ENCODE data around the gene NEXN. TPM values are rescaled to one million over a fixed set of nuclear protein-coding genes. Genes with fewer than 3 reads are reported as not detected.

NEXN gene
- total RNA-seq, 1 donor from 2014 or later, result 24.5 TPM

DNA sequence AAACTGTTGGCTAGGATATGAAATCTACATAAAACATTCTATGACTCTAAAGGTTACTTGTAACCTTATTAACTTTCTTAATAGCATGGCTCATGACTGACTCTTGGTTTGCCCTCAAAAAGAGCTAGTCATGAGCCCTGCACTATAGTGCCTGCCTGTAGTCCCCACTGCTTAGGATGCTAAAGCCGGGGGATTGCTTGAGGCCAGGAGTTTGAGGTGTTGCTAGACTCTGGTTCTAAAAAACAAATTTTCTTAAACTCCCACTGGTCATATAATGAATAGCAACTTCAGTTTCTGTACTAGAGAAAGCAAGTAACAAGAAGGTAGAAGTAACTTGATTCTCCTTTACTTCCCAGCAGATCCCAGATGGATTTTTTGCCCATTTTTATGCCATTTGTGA, 15.8 kb upstream of the NEXN start:
- Histone ChIP-seq H3K4me3 (ENCODE audit: low read length in 3 of 3) (no peak overlapping the region), H3K27ac (ENCODE audit: low read depth, low read length) (no peak overlapping the region), H3K4me1 (ENCODE audit: control insufficient read depth in 3 of 3, insufficient read depth in 3 of 3, low read length in 3 of 3) (no peaks in the 10 kb centered on the region), H3K9ac (ENCODE audit: low read depth in 1 of 3, low read length in 3 of 3) (no peak overlapping the region), H3K27me3 (ENCODE audit: control insufficient read depth in 3 of 3, insufficient read depth in 3 of 3, low read length in 3 of 3) (no peaks in the 10 kb centered on the region), H3K36me3 (ENCODE audit: control insufficient read depth in 3 of 3, insufficient read depth in 3 of 3, low read length in 3 of 3) (peaks cover 0 to 5% (median 0%) of the 10 kb centered on the region in 3 donors), H3K9me3 (ENCODE audit: control insufficient read depth in 3 of 3, low read length in 3 of 3) (no peaks in the 10 kb centered on the region)

DNA sequence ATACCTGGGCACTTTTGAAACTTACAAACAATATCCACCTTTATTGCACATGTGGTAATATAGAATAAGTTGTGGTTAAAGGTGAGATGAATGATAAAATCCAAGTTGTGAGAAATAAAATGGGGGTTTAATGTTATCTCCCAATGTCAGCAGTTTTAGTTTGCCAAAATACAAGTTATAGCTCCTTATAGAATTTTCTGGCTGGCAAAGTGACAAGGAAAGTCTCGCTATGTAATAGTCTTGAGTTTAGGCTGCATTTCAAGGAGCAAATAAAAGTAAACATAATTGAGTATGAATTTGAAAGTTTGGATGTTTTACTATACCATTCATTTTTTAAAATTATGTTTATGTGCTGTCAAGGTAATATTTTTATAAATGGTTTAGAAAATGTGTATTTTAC, 15.0 kb upstream of the NEXN start:
- Histone ChIP-seq H3K4me1 (ENCODE audit: control insufficient read depth in 3 of 3, insufficient read depth in 3 of 3, low read length in 3 of 3) (no peaks in the 10 kb centered on the region), H3K27ac (ENCODE audit: low read depth, low read length) (no peak overlapping the region), H3K9ac (ENCODE audit: low read depth in 1 of 3, low read length in 3 of 3) (no peak overlapping the region), H3K27me3 (ENCODE audit: control insufficient read depth in 3 of 3, insufficient read depth in 3 of 3, low read length in 3 of 3) (no peaks in the 10 kb centered on the region), H3K9me3 (ENCODE audit: control insufficient read depth in 3 of 3, low read length in 3 of 3) (no peaks in the 10 kb centered on the region), H3K4me3 (ENCODE audit: low read length in 3 of 3) (no peak overlapping the region), H3K36me3 (ENCODE audit: control insufficient read depth in 3 of 3, insufficient read depth in 3 of 3, low read length in 3 of 3) (peaks cover 0 to under 1% (median 0%) of the 10 kb centered on the region in 3 donors)

DNA sequence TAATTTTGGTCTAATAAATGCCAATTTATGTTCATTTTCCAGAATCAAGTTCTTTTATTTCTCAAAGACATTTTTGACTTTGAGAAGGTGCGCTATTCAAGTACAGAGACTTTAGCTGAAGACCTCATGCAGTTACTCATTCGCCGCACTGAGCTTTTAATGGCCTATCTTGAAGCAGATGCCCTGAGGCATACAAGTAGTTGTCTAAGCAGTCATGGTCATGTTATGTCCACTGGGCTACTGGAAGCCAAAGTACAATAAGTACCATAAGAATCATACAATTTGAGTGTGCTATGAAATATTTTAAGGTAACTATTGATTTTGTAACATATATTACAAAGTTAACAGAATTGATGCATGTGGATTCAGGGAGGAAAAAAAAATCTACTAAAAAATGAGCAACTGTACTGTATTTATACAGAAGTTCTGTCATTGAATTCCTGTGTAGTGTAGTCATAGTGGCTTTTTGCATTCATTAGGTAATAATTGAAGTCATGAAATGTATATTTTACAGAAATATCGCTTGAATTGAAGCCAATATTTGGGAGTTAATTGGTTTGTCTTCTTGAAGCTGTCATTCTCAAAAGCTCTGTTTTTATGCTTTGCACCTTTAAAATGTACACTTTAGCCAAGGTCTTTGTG, 13.5 kb upstream of the NEXN start:
- Histone ChIP-seq H3K36me3 (ENCODE audit: control insufficient read depth in 3 of 3, insufficient read depth in 3 of 3, low read length in 3 of 3) (no peaks in the 10 kb centered on the region), H3K4me1 (ENCODE audit: control insufficient read depth in 3 of 3, insufficient read depth in 3 of 3, low read length in 3 of 3) (no peaks in the 10 kb centered on the region), H3K27me3 (ENCODE audit: control insufficient read depth in 3 of 3, insufficient read depth in 3 of 3, low read length in 3 of 3) (no peaks in the 10 kb centered on the region), H3K4me3 (ENCODE audit: low read length in 3 of 3) (no peak overlapping the region), H3K9me3 (ENCODE audit: control insufficient read depth in 3 of 3, low read length in 3 of 3) (no peaks in the 10 kb centered on the region), H3K9ac (ENCODE audit: low read depth in 1 of 3, low read length in 3 of 3) (no peak overlapping the region), H3K27ac (ENCODE audit: low read depth, low read length) (no peak overlapping the region)

DNA sequence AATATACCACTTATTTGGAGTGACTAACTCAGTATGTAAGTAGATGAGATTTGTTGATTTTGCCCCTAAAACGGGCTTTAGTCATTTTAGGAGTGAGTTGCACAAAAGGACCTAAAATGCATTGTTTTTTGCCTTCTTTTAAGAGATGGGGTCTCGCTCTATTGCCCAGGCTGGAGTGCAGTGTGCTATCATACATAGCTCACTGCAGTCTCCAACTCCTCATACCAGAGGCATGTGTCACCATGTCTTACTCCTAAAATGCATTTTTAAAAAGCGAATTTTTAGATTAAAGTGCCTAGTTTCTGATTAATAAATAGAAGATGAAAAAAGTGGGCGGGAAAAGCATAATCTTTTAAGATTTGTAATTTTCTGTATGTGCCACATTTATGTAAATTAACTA, 11.5 kb upstream of the NEXN start:
- no peak overlapping the region for H3K27ac ChIP-seq (ENCODE audit: low read depth, low read length)
- no peak overlapping the region for H3K4me3 ChIP-seq (ENCODE audit: low read length in 3 of 3)
- H3K27me3 ChIP-seq (ENCODE audit: control insufficient read depth in 3 of 3, insufficient read depth in 3 of 3, low read length in 3 of 3), result no peaks in the 10 kb centered on the region
- H3K36me3 ChIP-seq (ENCODE audit: control insufficient read depth in 3 of 3, insufficient read depth in 3 of 3, low read length in 3 of 3), result no peaks in the 10 kb centered on the region
- H3K9ac ChIP-seq (ENCODE audit: low read depth in 1 of 3, low read length in 3 of 3), result no peak overlapping the region
- no peaks in the 10 kb centered on the region for H3K4me1 ChIP-seq (ENCODE audit: control insufficient read depth in 3 of 3, insufficient read depth in 3 of 3, low read length in 3 of 3)
- H3K9me3 ChIP-seq (ENCODE audit: control insufficient read depth in 3 of 3, low read length in 3 of 3), result no peaks in the 10 kb centered on the region

DNA sequence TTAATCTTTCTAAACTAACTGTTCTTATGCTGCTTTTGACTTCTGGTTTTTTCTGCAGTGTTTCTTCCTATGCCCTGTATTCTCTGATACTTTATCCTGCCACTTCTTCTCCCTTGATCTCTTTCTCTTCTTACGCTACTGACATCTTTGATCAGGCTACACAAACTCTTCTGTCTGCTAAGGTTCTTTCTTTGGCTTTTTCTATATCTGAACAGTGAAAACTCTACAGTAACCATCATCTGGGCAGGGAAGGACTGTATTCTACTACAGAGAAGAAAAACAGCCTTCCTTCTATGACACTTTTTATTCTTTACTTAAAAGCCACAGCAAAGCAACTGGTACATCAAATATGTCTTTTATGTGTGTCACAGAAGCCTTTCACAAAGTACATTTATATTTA, 7.4 kb upstream of the NEXN start:
- H3K27ac ChIP-seq (ENCODE audit: low read depth, low read length), result no peak overlapping the region
- H3K9ac ChIP-seq (ENCODE audit: low read depth in 1 of 3, low read length in 3 of 3), result no peak overlapping the region
- no peak overlapping the region for H3K4me3 ChIP-seq (ENCODE audit: low read length in 3 of 3)
- H3K9me3 ChIP-seq (ENCODE audit: control insufficient read depth in 3 of 3, low read length in 3 of 3), result no peaks in the 10 kb centered on the region
- H3K4me1 ChIP-seq (ENCODE audit: control insufficient read depth in 3 of 3, insufficient read depth in 3 of 3, low read length in 3 of 3), result peaks cover 0 to 2% (median 0%) of the 10 kb centered on the region in 3 donors
- no peaks in the 10 kb centered on the region for H3K27me3 ChIP-seq (ENCODE audit: control insufficient read depth in 3 of 3, insufficient read depth in 3 of 3, low read length in 3 of 3)
- H3K36me3 ChIP-seq (ENCODE audit: control insufficient read depth in 3 of 3, insufficient read depth in 3 of 3, low read length in 3 of 3), result no peaks in the 10 kb centered on the region

DNA sequence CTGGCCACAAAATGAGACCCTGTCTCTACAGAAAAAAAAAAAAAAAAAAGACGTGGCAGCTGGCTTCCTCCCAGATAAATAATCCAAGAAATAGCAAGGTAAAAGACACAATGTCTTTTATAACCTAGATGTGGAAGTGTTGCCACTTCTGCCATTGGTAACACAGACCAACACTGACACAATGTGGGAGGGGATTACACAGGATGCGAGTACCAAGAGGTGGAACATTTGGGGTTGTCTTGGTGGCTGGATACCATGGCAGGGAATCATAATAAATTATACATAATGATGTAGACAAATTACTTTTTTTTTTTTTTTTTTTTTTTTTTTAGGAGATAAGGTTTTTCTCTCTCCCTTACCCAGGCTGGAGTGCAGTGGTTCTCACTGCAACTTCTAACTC, 6.0 kb upstream of the NEXN start:
- H3K36me3 ChIP-seq (ENCODE audit: control insufficient read depth in 3 of 3, insufficient read depth in 3 of 3, low read length in 3 of 3), result no peaks in the 10 kb centered on the region

DNA sequence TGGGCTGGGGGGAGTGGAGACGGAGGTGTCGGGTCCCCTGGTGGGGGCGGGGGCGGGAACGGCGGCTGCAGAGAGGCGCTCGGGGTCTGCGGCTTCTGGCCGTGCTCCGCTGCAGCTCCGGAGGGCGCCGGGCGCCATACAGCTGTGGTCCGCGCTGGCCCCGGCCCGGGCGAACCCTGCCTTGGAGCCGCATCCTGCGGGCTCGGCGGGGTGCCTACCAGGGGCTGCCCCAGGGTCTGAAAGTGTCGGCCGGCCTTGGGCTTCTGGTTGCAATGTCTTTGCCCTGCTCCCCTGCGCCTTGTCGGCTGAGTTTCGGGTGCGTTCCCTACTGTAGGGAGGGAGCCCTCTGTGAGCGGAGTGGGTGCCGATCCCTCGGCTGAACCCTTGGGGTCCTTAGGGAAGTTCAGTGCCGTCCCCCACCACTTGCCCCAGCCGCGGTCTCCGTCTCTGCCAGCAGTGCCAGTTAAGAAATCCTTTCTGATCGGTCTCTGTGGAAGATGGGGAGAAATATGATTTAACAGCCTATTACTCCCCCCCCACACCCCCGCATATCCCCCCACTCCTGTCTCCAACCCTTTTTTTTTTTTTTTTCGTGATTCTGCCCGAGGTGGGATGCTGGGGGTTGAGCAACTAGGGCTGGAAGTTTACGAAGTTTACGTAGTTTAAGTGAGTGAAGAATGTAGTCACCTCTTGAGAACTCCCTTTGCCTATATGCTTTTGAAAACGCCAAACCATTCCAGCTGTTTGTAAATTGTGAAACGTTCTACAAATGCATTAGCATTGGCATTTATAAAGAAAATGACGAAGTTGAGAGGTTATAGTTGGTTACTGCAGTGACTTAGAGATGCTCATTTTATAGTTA, 588 bp downstream of the NEXN start:
- H3K4me1 ChIP-seq (ENCODE audit: control insufficient read depth in 3 of 3, insufficient read depth in 3 of 3, low read length in 3 of 3), result peaks cover 7 to 24% (median 23%) of the 10 kb centered on the region in 3 donors
- H3K27ac ChIP-seq (ENCODE audit: low read depth, low read length), result peak overlapping the region; percentile 99
- no peaks in the 10 kb centered on the region for H3K27me3 ChIP-seq (ENCODE audit: control insufficient read depth in 3 of 3, insufficient read depth in 3 of 3, low read length in 3 of 3)
- H3K9me3 ChIP-seq (ENCODE audit: control insufficient read depth in 3 of 3, low read length in 3 of 3), result no peaks in the 10 kb centered on the region
- peak overlapping the region; percentile 85 to 99 (median 97) for H3K9ac ChIP-seq (ENCODE audit: low read depth in 1 of 3, low read length in 3 of 3)
- H3K4me3 ChIP-seq (ENCODE audit: low read length in 3 of 3), result peak overlapping the region; percentile 83 to 89 (median 85)
- peaks cover 4 to 15% (median 6%) of the 10 kb centered on the region in 3 donors for H3K36me3 ChIP-seq (ENCODE audit: control insufficient read depth in 3 of 3, insufficient read depth in 3 of 3, low read length in 3 of 3)

More for the DNA sequence above, 6.0 kb upstream of the NEXN start:
- Histone ChIP-seq H3K27ac (ENCODE audit: low read depth, low read length) (no peak overlapping the region), H3K4me1 (ENCODE audit: control insufficient read depth in 3 of 3, insufficient read depth in 3 of 3, low read length in 3 of 3) (peaks cover 0 to 2% (median 2%) of the 10 kb centered on the region in 3 donors), H3K4me3 (ENCODE audit: low read length in 3 of 3) (no peak overlapping the region), H3K9ac (ENCODE audit: low read depth in 1 of 3, low read length in 3 of 3) (no peak overlapping the region), H3K9me3 (ENCODE audit: control insufficient read depth in 3 of 3, low read length in 3 of 3) (no peaks in the 10 kb centered on the region), H3K27me3 (ENCODE audit: control insufficient read depth in 3 of 3, insufficient read depth in 3 of 3, low read length in 3 of 3) (no peaks in the 10 kb centered on the region)

DNA sequence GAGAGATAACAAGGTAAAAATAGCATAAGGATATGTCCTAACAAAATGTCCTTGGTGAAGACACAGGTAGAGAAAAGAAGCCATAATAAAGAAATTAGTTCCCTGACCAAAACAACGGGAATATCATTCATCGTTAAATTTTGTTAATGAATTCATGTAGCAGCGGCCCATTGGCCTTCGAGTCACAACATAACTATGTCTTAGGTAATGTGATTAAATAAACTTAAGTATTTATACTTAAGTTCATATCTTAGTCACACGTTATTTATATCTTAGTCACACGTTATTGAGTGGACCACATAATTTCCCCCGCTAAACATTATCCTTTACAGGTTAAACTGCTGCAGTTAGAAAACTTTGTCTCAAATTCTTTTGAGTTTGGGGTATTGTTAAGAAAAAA, 1.2 kb downstream of the NEXN start:
- H3K9me3 ChIP-seq (ENCODE audit: control insufficient read depth in 3 of 3, low read length in 3 of 3), result no peaks in the 10 kb centered on the region
- peaks cover 7 to 29% (median 26%) of the 10 kb centered on the region in 3 donors for H3K4me1 ChIP-seq (ENCODE audit: control insufficient read depth in 3 of 3, insufficient read depth in 3 of 3, low read length in 3 of 3)
- peaks cover 4 to 17% (median 6%) of the 10 kb centered on the region in 3 donors for H3K36me3 ChIP-seq (ENCODE audit: control insufficient read depth in 3 of 3, insufficient read depth in 3 of 3, low read length in 3 of 3)
- peak overlapping the region; percentile 99 for H3K27ac ChIP-seq (ENCODE audit: low read depth, low read length)
- H3K9ac ChIP-seq (ENCODE audit: low read depth in 1 of 3, low read length in 3 of 3), result peak overlapping the region; percentile 85 to 99 (median 97)
- H3K27me3 ChIP-seq (ENCODE audit: control insufficient read depth in 3 of 3, insufficient read depth in 3 of 3, low read length in 3 of 3), result no peaks in the 10 kb centered on the region
- H3K4me3 ChIP-seq (ENCODE audit: low read length in 3 of 3), result peak overlapping the region; percentile 83 to 89 (median 85)

DNA sequence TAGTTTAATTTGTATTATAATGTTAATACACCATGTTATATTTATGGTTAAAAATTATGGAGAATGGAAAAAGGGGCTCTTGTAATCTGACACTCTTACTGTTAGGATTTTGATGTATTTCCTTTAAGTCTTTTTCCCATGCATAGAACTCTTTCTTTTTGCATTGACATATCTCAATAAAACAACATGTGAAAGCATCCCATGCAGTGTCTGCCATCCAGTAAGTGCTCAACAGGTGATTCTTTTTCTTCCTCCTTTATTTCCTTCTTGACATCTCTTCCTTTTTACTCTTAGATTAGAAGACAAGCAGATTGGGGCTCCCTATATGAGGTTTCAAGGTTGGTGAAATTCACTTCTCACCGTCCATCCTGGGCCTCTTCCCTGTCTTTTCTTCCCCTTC, 2.8 kb downstream of the NEXN start:
- Histone ChIP-seq H3K27me3 (ENCODE audit: control insufficient read depth in 3 of 3, insufficient read depth in 3 of 3, low read length in 3 of 3) (no peaks in the 10 kb centered on the region), H3K9ac (ENCODE audit: low read depth in 1 of 3, low read length in 3 of 3) (peak overlapping the region; percentile 85 to 99 (median 97)), H3K4me1 (ENCODE audit: control insufficient read depth in 3 of 3, insufficient read depth in 3 of 3, low read length in 3 of 3) (peaks cover 7 to 30% (median 30%) of the 10 kb centered on the region in 3 donors), H3K4me3 (ENCODE audit: low read length in 3 of 3) (peak overlapping the region; percentile 42 to 85 (median 46)), H3K9me3 (ENCODE audit: control insufficient read depth in 3 of 3, low read length in 3 of 3) (no peaks in the 10 kb centered on the region), H3K27ac (ENCODE audit: low read depth, low read length) (peak overlapping the region; percentile 99), H3K36me3 (ENCODE audit: control insufficient read depth in 3 of 3, insufficient read depth in 3 of 3, low read length in 3 of 3) (peaks cover 6 to 17% (median 10%) of the 10 kb centered on the region in 3 donors)

Data from skeletal muscle tissue (tissue), 4 donors.